Keratinocyte (primary cell): ENCODE results near the gene CDS2. TPM values are rescaled to one million over a fixed set of nuclear protein-coding genes. Genes with fewer than 3 reads are reported as not detected.

Experiments
- DNase-seq: peaks from one replicate; pipeline ENCODE4 v3.0.0-alpha.2; 2011; ENCODE audit warnings: low read depth, missing footprints, low spot score
- FAIRE-seq: peaks from 2 replicates; lab custom pipeline; 2011; peaks lifted over from hg19 to GRCh38; lab: Jason Lieb, UNC
- H2AFZ ChIP-seq: 2 replicates; pipeline ENCODE4 v1.6.0; 2012; ENCODE audit warnings: low read length, control low read depth, inconsistent platforms; ENCODE audit not compliant: control insufficient read depth
- H3K27ac ChIP-seq: 2 replicates; pipeline ENCODE4 v1.5.1; 2011; ENCODE audit warnings: low read length; ENCODE audit not compliant: control insufficient read depth, insufficient read depth
- H3K27me3 ChIP-seq: 3 replicates; pipeline ENCODE4 v1.6.0; 2011; ENCODE audit warnings: low read length; ENCODE audit not compliant: control insufficient read depth, insufficient read depth; ENCODE audit errors: extremely low read depth
- H3K36me3 ChIP-seq, 2 experiments: 2 replicates in 1 of 2; 3 replicates in 1 of 2; pipeline ENCODE4 v1.5.1; 2011; ENCODE audit warnings: low read length in 2 of 2, mild to moderate bottlenecking in 1 of 2; ENCODE audit not compliant: control insufficient read depth in 2 of 2, insufficient read depth in 2 of 2; ENCODE audit errors: extremely low read depth in 1 of 2
- H3K4me1 ChIP-seq: 3 replicates; pipeline ENCODE4 v1.5.1; 2011; ENCODE audit warnings: low read length; ENCODE audit not compliant: control insufficient read depth, insufficient read depth; ENCODE audit errors: extremely low read depth
- H3K4me2 ChIP-seq: 3 replicates; pipeline ENCODE4 v1.6.0; 2011; ENCODE audit warnings: low read depth, low read length; ENCODE audit not compliant: control insufficient read depth, insufficient read depth; ENCODE audit errors: extremely low read depth
- H3K4me3 ChIP-seq, 3 experiments: fragments of 200-600 bp in 1 of 3; sonication (generic) in 1 of 3; 2 replicates in 2 of 3; 3 replicates in 1 of 3; pipeline ENCODE4 v1.5.1; 2011 to 2016; ENCODE audit warnings: low read length in 3 of 3, mild to moderate bottlenecking in 3 of 3, control low read depth in 2 of 3, inconsistent platforms in 1 of 3, low read depth in 1 of 3, mixed read lengths in 1 of 3, mixed run types in 1 of 3, moderate library complexity in 1 of 3; ENCODE audit not compliant: control insufficient read depth in 2 of 3, insufficient read depth in 2 of 3; ENCODE audit errors: extremely low read depth in 1 of 3
- H3K79me2 ChIP-seq: 2 replicates; pipeline ENCODE4 v1.6.0; 2012; ENCODE audit warnings: low read length; ENCODE audit not compliant: control insufficient read depth, insufficient read depth
- H3K9ac ChIP-seq: 3 replicates; pipeline ENCODE4 v1.6.0; 2011; ENCODE audit warnings: low read length; ENCODE audit not compliant: control insufficient read depth, insufficient read depth; ENCODE audit errors: extremely low read depth
- H3K9me1 ChIP-seq: 3 replicates; pipeline ENCODE4 v1.6.0; 2011; ENCODE audit warnings: low read length; ENCODE audit not compliant: control insufficient read depth, insufficient read depth; ENCODE audit errors: extremely low read depth
- H3K9me3 ChIP-seq: 2 replicates; pipeline ENCODE4 v1.5.1; 2012; ENCODE audit warnings: low read depth, low read length; ENCODE audit not compliant: control insufficient read depth
- H4K20me1 ChIP-seq: 3 replicates; pipeline ENCODE4 v1.6.0; 2011; ENCODE audit warnings: low read length; ENCODE audit not compliant: control insufficient read depth, insufficient read depth; ENCODE audit errors: extremely low read depth
- CTCF ChIP-seq, 3 experiments: IDR thresholded peaks in 1 of 3; conservative IDR thresholded peaks in 1 of 3; optimal IDR thresholded peaks in 1 of 3; 2 replicates in 2 of 3; 3 replicates in 1 of 3; pipeline versions ENCODE3 to v1.5.1; 2011; ENCODE audit warnings: low read length in 3 of 3, mild to moderate bottlenecking in 3 of 3, moderate library complexity in 2 of 3, control low read depth in 1 of 3, inconsistent platforms in 1 of 3; ENCODE audit not compliant: insufficient read depth in 2 of 3; ENCODE audit errors: extremely low read depth in 1 of 3
- EZH2 ChIP-seq: IDR thresholded peaks from one replicate; pipeline ENCODE4 v1.6.1; 2012; ENCODE audit warnings: inconsistent platforms, mild to moderate bottlenecking, low read length, moderate library complexity
- dilution Hi-C: fragments of 300-500 bp; cut with MboI; formaldehyde crosslinking; loops from one replicate; pipeline ENCODE4 v1.7.0; 2020; ENCODE audit warnings: low sequenced_read_pairs; ENCODE audit not compliant: extremely low pct_ligation_motif_present
- polyA plus RNA-seq, 5 experiments: library from polyadenylated mRNA; depleted of rRNA in 3 of 5; stranded (reverse) in 3 of 5; stranded (forward) in 1 of 5; unstranded in 1 of 5; fragments of >200 nt; gene quantifications; 1 replicate in 1 of 5; 2 replicates in 3 of 5; 3 replicates in 1 of 5; pipeline versions ENCODE4 v1.2.1 to v1.2.3, GENCODE V29; 2011 to 2012; ENCODE audit warnings: missing spikeins in 2 of 5, low read depth in 1 of 5, low replicate concordance in 1 of 5

Gene CDS2
- polyA plus RNA-seq, 1 donor (not counting 4 experiments of a cell fraction or from before 2014, with no cell fraction given): 67.1 TPM

GRCh38 chr20:5118220-5119142 is 8.3 kb upstream of the CDS2 start:
- FAIRE-seq (no peak), DNase-seq (no peak)
- Histone ChIP-seq H2AFZ (no peak overlapping the region), H3K4me1 (peaks cover 6% of the 10 kb centered on the region), H3K9me1 (no peaks in the 10 kb centered on the region), H3K9me3 (no peaks in the 10 kb centered on the region), H3K36me3 (peaks cover 13 to 20% of the 10 kb centered on the region in 2 experiments), H3K9ac (peak overlapping the region; percentile 88), H3K79me2 (peaks cover 39% of the 10 kb centered on the region), H3K27me3 (no peaks in the 10 kb centered on the region), H3K27ac (peak overlapping the region; percentile 84), H4K20me1 (no peaks in the 10 kb centered on the region), H3K4me2 (peak overlapping the region; percentile 61), H3K4me3 (peak overlapping the region; percentile 61 to 93 (median 63))
- TF ChIP-seq CTCF (optimal IDR thresholded peaks at IDR 0.05 in 1 of 3, IDR thresholded peaks at IDR 0.05 in 1 of 3, conservative IDR thresholded peaks at IDR 0.05 in 1 of 3; ENCODE audit: extremely low read depth in 1 of 3, insufficient read depth in 2 of 3, low read length in 3 of 3): no peak
- no peak for TF ChIP-seq EZH2
- dilution Hi-C loops: no loop called here

GRCh38 chr20:5119143-5119434 is 7.7 kb upstream of the CDS2 start:
- peaks cover 39% of the 10 kb centered on the region for H3K79me2 ChIP-seq
- no peaks in the 10 kb centered on the region for H3K9me1 ChIP-seq
- H3K4me2 ChIP-seq: peak overlapping the region; percentile 61
- H2AFZ ChIP-seq: no peak overlapping the region
- dilution Hi-C loops: no loop called here
- H3K9me3 ChIP-seq: no peaks in the 10 kb centered on the region
- H3K4me3 ChIP-seq: peak overlapping the region; percentile 61 to 93 (median 63)
- peak overlapping the region; percentile 84 for H3K27ac ChIP-seq
- DNase-seq (no peak), FAIRE-seq (no peak)
- no peaks in the 10 kb centered on the region for H3K27me3 ChIP-seq
- H3K4me1 ChIP-seq: peaks cover 2% of the 10 kb centered on the region
- no peak for TF ChIP-seq CTCF (optimal IDR thresholded peaks at IDR 0.05 in 1 of 3, IDR thresholded peaks at IDR 0.05 in 1 of 3, conservative IDR thresholded peaks at IDR 0.05 in 1 of 3; ENCODE audit: extremely low read depth in 1 of 3, insufficient read depth in 2 of 3, low read length in 3 of 3)
- TF ChIP-seq EZH2: no peak
- no peaks in the 10 kb centered on the region for H4K20me1 ChIP-seq
- H3K9ac ChIP-seq: peak overlapping the region; percentile 88
- H3K36me3 ChIP-seq: peaks cover 13 to 17% of the 10 kb centered on the region in 2 experiments
